ENCODE data around the gene FAM135A. TPM values are rescaled to one million over a fixed set of nuclear protein-coding genes. Genes with fewer than 3 reads are reported as not detected.

The FAM135A gene
- total RNA-seq, 1 experiment from 2014 or later, result 31.5 TPM

- in situ Hi-C loops (cut with HindIII; ENCODE audit: low pct_unique_long_range_greater_than_20kb, low sequenced_read_pairs), result no loop called here
- peaks cover 11% of the 10 kb centered on the region for H3K36me3 ChIP-seq (ENCODE audit: control insufficient read depth, insufficient read depth, low read length)
- CTCF ChIA-PET, result no interaction called here
- no peaks in the 10 kb centered on the region for H3K27me3 ChIP-seq (ENCODE audit: control insufficient read depth, insufficient read depth, low read length)
- no peaks in the 10 kb centered on the region for H3K9me3 ChIP-seq (ENCODE audit: control insufficient read depth, insufficient read depth, low read depth, low read length)
- DNase-seq (ENCODE audit: low read depth, low spot score) (no peak), ATAC-seq (no peak)
- intact Hi-C loops (cut with micrococcal nuclease; ENCODE audit: unreplicated experiment), result no loop called here
- peaks cover 7% of the 10 kb centered on the region for H3K4me1 ChIP-seq (ENCODE audit: control insufficient read depth, insufficient read depth, low read length)
- no peak for TF ChIP-seq REST (IDR thresholded peaks at IDR 0.05; ENCODE audit: insufficient read depth in 1 of 2, low read depth in 2 of 2, low read length in 1 of 2)
- TF ChIP-seq CTCF (IDR thresholded peaks at IDR 0.05), result no peak
- no peak for TF ChIP-seq TCF7L2 (IDR thresholded peaks at IDR 0.05; ENCODE audit: low read depth, low read length)
- no peak for TF ChIP-seq POLR2AphosphoS5 (IDR thresholded peaks at IDR 0.05; ENCODE audit: low read depth, low read length)
- no peak for TF ChIP-seq SIN3A (IDR thresholded peaks at IDR 0.05; ENCODE audit: borderline replicate concordance, insufficient read depth, low read depth, low read length)
- no TSS peak for BruUV-seq (replicated peaks)
- H3K27ac ChIP-seq (ENCODE audit: low read length), result no peak overlapping the region
- no peak overlapping the region for H3K4me3 ChIP-seq (ENCODE audit: low read depth in 2 of 2, low read length in 2 of 2)
- POLR2A ChIA-PET, result no interaction called here
Measured at GRCh38 chr6:70423189-70424134, 10.2 kb downstream of the FAM135A start.

DNA sequence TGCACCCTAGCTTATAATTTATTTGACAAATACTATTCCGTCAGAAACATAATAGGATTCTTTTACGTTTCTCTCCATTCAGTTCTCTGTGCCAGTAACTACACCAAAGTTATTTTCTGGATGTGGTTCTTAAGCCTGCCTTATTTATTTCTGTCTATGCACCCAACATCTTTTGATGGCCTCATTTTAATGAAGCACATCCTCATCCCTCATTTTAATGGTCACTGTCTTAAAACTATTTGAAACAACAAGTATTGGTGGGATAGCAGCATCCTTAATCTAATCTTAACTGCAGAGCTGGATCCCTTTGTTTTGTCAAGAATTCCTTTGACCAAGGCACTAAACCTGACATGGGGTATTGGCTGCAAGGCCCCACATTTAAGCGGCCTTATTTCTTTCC, 11.0 kb downstream of the FAM135A start:
- no peak overlapping the region for H3K4me3 ChIP-seq (ENCODE audit: low read depth in 2 of 2, low read length in 2 of 2)
- TF ChIP-seq REST (IDR thresholded peaks at IDR 0.05; ENCODE audit: insufficient read depth in 1 of 2, low read depth in 2 of 2, low read length in 1 of 2), result no peak
- TF ChIP-seq CTCF (IDR thresholded peaks at IDR 0.05), result no peak
- no peak for TF ChIP-seq TCF7L2 (IDR thresholded peaks at IDR 0.05; ENCODE audit: low read depth, low read length)
- no peak for TF ChIP-seq POLR2AphosphoS5 (IDR thresholded peaks at IDR 0.05; ENCODE audit: low read depth, low read length)
- TF ChIP-seq SIN3A (IDR thresholded peaks at IDR 0.05; ENCODE audit: borderline replicate concordance, insufficient read depth, low read depth, low read length), result no peak
- H3K4me1 ChIP-seq (ENCODE audit: control insufficient read depth, insufficient read depth, low read length), result peaks cover 7% of the 10 kb centered on the region
- H3K36me3 ChIP-seq (ENCODE audit: control insufficient read depth, insufficient read depth, low read length), result peaks cover 11% of the 10 kb centered on the region
- DNase-seq (ENCODE audit: low read depth, low spot score) (no peak), ATAC-seq (no peak)
- CTCF ChIA-PET, result no interaction called here
- in situ Hi-C loops (cut with HindIII; ENCODE audit: low pct_unique_long_range_greater_than_20kb, low sequenced_read_pairs), result no loop called here
- POLR2A ChIA-PET, result no interaction called here
- no peak overlapping the region for H3K27ac ChIP-seq (ENCODE audit: low read length)
- H3K9me3 ChIP-seq (ENCODE audit: control insufficient read depth, insufficient read depth, low read depth, low read length), result no peaks in the 10 kb centered on the region
- H3K27me3 ChIP-seq (ENCODE audit: control insufficient read depth, insufficient read depth, low read length), result no peaks in the 10 kb centered on the region
- BruUV-seq (replicated peaks), result no TSS peak
- intact Hi-C loops (cut with micrococcal nuclease; ENCODE audit: unreplicated experiment), result no loop called here

All from Panc1 (cell line).